22Rv1 (cell line): Measurements from ENCODE around the gene SHOC1.

Experiments
- CTCF ChIP-seq: fragments of 450-650 bp; IDR thresholded peaks from 2 replicates; pipeline ENCODE4 v1.5.1; 2017; ENCODE audit warnings: mild to moderate bottlenecking
- ZFX ChIP-seq: fragments of 450-650 bp; IDR thresholded peaks from 2 replicates; pipeline ENCODE4 v1.6.1; 2017; ENCODE audit warnings: antibody characterized with exemption, borderline replicate concordance

DNA sequence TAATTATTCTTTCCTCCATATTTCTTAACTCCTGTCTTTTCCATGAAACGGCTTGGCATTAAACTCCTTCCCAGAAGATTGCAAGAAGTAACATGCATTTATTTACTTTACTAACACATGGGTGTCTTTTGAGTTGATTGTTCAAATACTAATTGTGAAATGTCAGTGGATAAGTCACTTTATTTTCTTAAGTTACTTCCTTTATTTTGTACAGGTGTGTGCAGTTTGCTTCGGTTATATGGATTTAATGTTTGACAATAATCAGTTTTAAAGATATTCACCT is 761 bp upstream of the SHOC1 start:
- TF ChIP-seq CTCF: no peak
- no peak for TF ChIP-seq ZFX
